ENCODE measurements around the gene IGF2R.

The IGF2R gene

GRCh38 chr6:160044687-160045086, 75.8 kb downstream of the IGF2R start:
- Histone ChIP-seq H3K4me3 (ENCODE audit: low read depth, low read length) (no peak overlapping the region), H3K27me3 (ENCODE audit: control insufficient read depth, insufficient read depth, low read length) (no peaks in the 10 kb centered on the region), H3K4me1 (ENCODE audit: control insufficient read depth, insufficient read depth, low read length) (no peaks in the 10 kb centered on the region), H3K9me3 (ENCODE audit: control insufficient read depth, insufficient read depth, low read length) (no peaks in the 10 kb centered on the region), H3K36me3 (ENCODE audit: control insufficient read depth, insufficient read depth, low read length) (peaks cover 48% of the 10 kb centered on the region), H3K9ac (ENCODE audit: low read depth, low read length) (no peak overlapping the region)

GRCh38 chr6:160048471-160048870, 79.6 kb downstream of the IGF2R start:
- Histone ChIP-seq H3K9me3 (ENCODE audit: control insufficient read depth, insufficient read depth, low read length) (no peaks in the 10 kb centered on the region), H3K4me3 (ENCODE audit: low read depth, low read length) (no peak overlapping the region), H3K4me1 (ENCODE audit: control insufficient read depth, insufficient read depth, low read length) (no peaks in the 10 kb centered on the region), H3K27me3 (ENCODE audit: control insufficient read depth, insufficient read depth, low read length) (no peaks in the 10 kb centered on the region), H3K36me3 (ENCODE audit: control insufficient read depth, insufficient read depth, low read length) (peaks cover 48% of the 10 kb centered on the region), H3K9ac (ENCODE audit: low read depth, low read length) (no peak overlapping the region)

GRCh38 chr6:160049346-160049745, 80.5 kb downstream of the IGF2R start:
- peaks cover 48% of the 10 kb centered on the region for H3K36me3 ChIP-seq (ENCODE audit: control insufficient read depth, insufficient read depth, low read length)
- H3K9ac ChIP-seq (ENCODE audit: low read depth, low read length) = no peak overlapping the region
- H3K27me3 ChIP-seq (ENCODE audit: control insufficient read depth, insufficient read depth, low read length) = no peaks in the 10 kb centered on the region
- no peaks in the 10 kb centered on the region for H3K9me3 ChIP-seq (ENCODE audit: control insufficient read depth, insufficient read depth, low read length)
- no peak overlapping the region for H3K4me3 ChIP-seq (ENCODE audit: low read depth, low read length)
- no peaks in the 10 kb centered on the region for H3K4me1 ChIP-seq (ENCODE audit: control insufficient read depth, insufficient read depth, low read length)

GRCh38 chr6:160050022-160050421, 81.1 kb downstream of the IGF2R start:
- H3K9me3 ChIP-seq (ENCODE audit: control insufficient read depth, insufficient read depth, low read length) = no peaks in the 10 kb centered on the region
- H3K9ac ChIP-seq (ENCODE audit: low read depth, low read length) = no peak overlapping the region
- H3K4me3 ChIP-seq (ENCODE audit: low read depth, low read length) = no peak overlapping the region
- H3K27me3 ChIP-seq (ENCODE audit: control insufficient read depth, insufficient read depth, low read length) = no peaks in the 10 kb centered on the region
- H3K36me3 ChIP-seq (ENCODE audit: control insufficient read depth, insufficient read depth, low read length) = peaks cover 48% of the 10 kb centered on the region
- H3K4me1 ChIP-seq (ENCODE audit: control insufficient read depth, insufficient read depth, low read length) = no peaks in the 10 kb centered on the region

GRCh38 chr6:160051390-160051789, 82.5 kb downstream of the IGF2R start:
- Histone ChIP-seq H3K36me3 (ENCODE audit: control insufficient read depth, insufficient read depth, low read length) (peaks cover 49% of the 10 kb centered on the region), H3K4me3 (ENCODE audit: low read depth, low read length) (no peak overlapping the region), H3K27me3 (ENCODE audit: control insufficient read depth, insufficient read depth, low read length) (no peaks in the 10 kb centered on the region), H3K9ac (ENCODE audit: low read depth, low read length) (no peak overlapping the region), H3K4me1 (ENCODE audit: control insufficient read depth, insufficient read depth, low read length) (no peaks in the 10 kb centered on the region), H3K9me3 (ENCODE audit: control insufficient read depth, insufficient read depth, low read length) (no peaks in the 10 kb centered on the region)

- H3K4me3 ChIP-seq (ENCODE audit: low read depth, low read length) = no peak overlapping the region
- H3K36me3 ChIP-seq (ENCODE audit: control insufficient read depth, insufficient read depth, low read length) = peaks cover 46% of the 10 kb centered on the region
- no peaks in the 10 kb centered on the region for H3K27me3 ChIP-seq (ENCODE audit: control insufficient read depth, insufficient read depth, low read length)
- no peak overlapping the region for H3K9ac ChIP-seq (ENCODE audit: low read depth, low read length)
- no peaks in the 10 kb centered on the region for H3K9me3 ChIP-seq (ENCODE audit: control insufficient read depth, insufficient read depth, low read length)
- no peaks in the 10 kb centered on the region for H3K4me1 ChIP-seq (ENCODE audit: control insufficient read depth, insufficient read depth, low read length)
Measured at GRCh38 chr6:160054271-160054670, 85.4 kb downstream of the IGF2R start.

- H3K4me1 ChIP-seq (ENCODE audit: control insufficient read depth, insufficient read depth, low read length) = no peaks in the 10 kb centered on the region
- no peaks in the 10 kb centered on the region for H3K9me3 ChIP-seq (ENCODE audit: control insufficient read depth, insufficient read depth, low read length)
- no peak overlapping the region for H3K9ac ChIP-seq (ENCODE audit: low read depth, low read length)
- H3K36me3 ChIP-seq (ENCODE audit: control insufficient read depth, insufficient read depth, low read length) = peaks cover 48% of the 10 kb centered on the region
- no peak overlapping the region for H3K4me3 ChIP-seq (ENCODE audit: low read depth, low read length)
- no peaks in the 10 kb centered on the region for H3K27me3 ChIP-seq (ENCODE audit: control insufficient read depth, insufficient read depth, low read length)
Measured at GRCh38 chr6:160054913-160055312, 86.0 kb downstream of the IGF2R start.

- H3K4me3 ChIP-seq (ENCODE audit: low read depth, low read length) = no peak overlapping the region
- H3K36me3 ChIP-seq (ENCODE audit: control insufficient read depth, insufficient read depth, low read length) = peaks cover 43% of the 10 kb centered on the region
- H3K4me1 ChIP-seq (ENCODE audit: control insufficient read depth, insufficient read depth, low read length) = no peaks in the 10 kb centered on the region
Measured at GRCh38 chr6:160055378-160055777, 86.5 kb downstream of the IGF2R start.

GRCh38 chr6:160055813-160056212, 86.9 kb downstream of the IGF2R start:
- Histone ChIP-seq H3K9ac (ENCODE audit: low read depth, low read length) (no peak overlapping the region), H3K27me3 (ENCODE audit: control insufficient read depth, insufficient read depth, low read length) (no peaks in the 10 kb centered on the region), H3K4me3 (ENCODE audit: low read depth, low read length) (no peak overlapping the region), H3K36me3 (ENCODE audit: control insufficient read depth, insufficient read depth, low read length) (peaks cover 41% of the 10 kb centered on the region), H3K9me3 (ENCODE audit: control insufficient read depth, insufficient read depth, low read length) (no peaks in the 10 kb centered on the region), H3K4me1 (ENCODE audit: control insufficient read depth, insufficient read depth, low read length) (no peaks in the 10 kb centered on the region)

More at GRCh38 chr6:160055378-160055777, 86.5 kb downstream of the IGF2R start:
- H3K9ac ChIP-seq (ENCODE audit: low read depth, low read length) = no peak overlapping the region
- no peaks in the 10 kb centered on the region for H3K9me3 ChIP-seq (ENCODE audit: control insufficient read depth, insufficient read depth, low read length)
- no peaks in the 10 kb centered on the region for H3K27me3 ChIP-seq (ENCODE audit: control insufficient read depth, insufficient read depth, low read length)

- Histone ChIP-seq H3K36me3 (ENCODE audit: control insufficient read depth, insufficient read depth, low read length) (peaks cover 44% of the 10 kb centered on the region), H3K27me3 (ENCODE audit: control insufficient read depth, insufficient read depth, low read length) (no peaks in the 10 kb centered on the region), H3K9me3 (ENCODE audit: control insufficient read depth, insufficient read depth, low read length) (no peaks in the 10 kb centered on the region), H3K9ac (ENCODE audit: low read depth, low read length) (no peak overlapping the region), H3K4me3 (ENCODE audit: low read depth, low read length) (no peak overlapping the region), H3K4me1 (ENCODE audit: control insufficient read depth, insufficient read depth, low read length) (no peaks in the 10 kb centered on the region)
Measured at GRCh38 chr6:160057080-160057479, 88.2 kb downstream of the IGF2R start.

- Histone ChIP-seq H3K36me3 (ENCODE audit: control insufficient read depth, insufficient read depth, low read length) (peaks cover 48% of the 10 kb centered on the region), H3K4me1 (ENCODE audit: control insufficient read depth, insufficient read depth, low read length) (no peaks in the 10 kb centered on the region), H3K4me3 (ENCODE audit: low read depth, low read length) (no peak overlapping the region)
Measured at GRCh38 chr6:160058603-160059215, 89.8 kb downstream of the IGF2R start.

GRCh38 chr6:160060221-160060620, 91.3 kb downstream of the IGF2R start:
- Histone ChIP-seq H3K4me1 (ENCODE audit: control insufficient read depth, insufficient read depth, low read length) (no peaks in the 10 kb centered on the region), H3K27me3 (ENCODE audit: control insufficient read depth, insufficient read depth, low read length) (no peaks in the 10 kb centered on the region), H3K9me3 (ENCODE audit: control insufficient read depth, insufficient read depth, low read length) (no peaks in the 10 kb centered on the region), H3K9ac (ENCODE audit: low read depth, low read length) (no peak overlapping the region), H3K36me3 (ENCODE audit: control insufficient read depth, insufficient read depth, low read length) (peaks cover 45% of the 10 kb centered on the region), H3K4me3 (ENCODE audit: low read depth, low read length) (no peak overlapping the region)

More at GRCh38 chr6:160058603-160059215, 89.8 kb downstream of the IGF2R start:
- Histone ChIP-seq H3K9me3 (ENCODE audit: control insufficient read depth, insufficient read depth, low read length) (no peaks in the 10 kb centered on the region), H3K27me3 (ENCODE audit: control insufficient read depth, insufficient read depth, low read length) (no peaks in the 10 kb centered on the region), H3K9ac (ENCODE audit: low read depth, low read length) (no peak overlapping the region)

Data from iPS-15b (cell line).